ENCODE measurements around the gene OLFM1.

DNA sequence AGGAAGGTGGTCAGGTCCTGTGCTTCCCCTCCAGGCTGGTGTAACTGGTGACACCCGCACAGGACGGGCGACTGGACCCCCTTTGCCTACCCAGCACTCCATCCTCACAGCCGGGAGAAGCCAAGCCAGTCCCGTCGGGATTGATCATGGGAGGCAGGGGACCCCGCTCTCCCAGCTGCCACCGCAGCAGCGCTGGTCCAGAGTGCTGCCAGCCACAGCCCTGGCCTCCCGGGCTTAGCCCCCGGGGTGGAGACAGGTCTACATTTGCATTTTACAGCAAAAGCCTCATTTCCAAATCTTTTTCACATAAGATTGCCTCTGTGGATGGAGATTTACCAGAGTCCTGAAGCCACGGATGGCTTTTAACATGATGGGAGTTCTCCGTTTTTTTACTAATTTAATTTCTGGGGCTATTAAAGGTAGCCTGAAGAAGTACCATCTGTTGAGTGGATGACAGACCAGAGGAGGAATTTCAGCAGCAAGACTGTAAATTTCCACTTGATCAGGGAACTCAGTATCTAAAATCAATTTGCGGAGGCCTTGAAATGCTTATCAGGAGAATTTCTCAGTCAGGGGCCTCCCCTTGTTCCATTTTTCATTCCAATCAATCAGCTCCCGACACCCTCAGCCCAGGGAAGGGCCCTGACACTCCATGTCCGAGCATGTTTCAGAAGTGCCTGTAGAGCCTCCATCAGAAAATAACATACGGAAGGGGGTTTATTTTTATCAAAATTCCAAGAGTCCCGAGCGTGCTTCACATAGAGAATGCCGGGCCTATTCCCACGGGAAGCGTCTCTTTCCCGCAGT, 80.6 kb downstream of the OLFM1 start:
- TF ChIP-seq, protein P1, sequence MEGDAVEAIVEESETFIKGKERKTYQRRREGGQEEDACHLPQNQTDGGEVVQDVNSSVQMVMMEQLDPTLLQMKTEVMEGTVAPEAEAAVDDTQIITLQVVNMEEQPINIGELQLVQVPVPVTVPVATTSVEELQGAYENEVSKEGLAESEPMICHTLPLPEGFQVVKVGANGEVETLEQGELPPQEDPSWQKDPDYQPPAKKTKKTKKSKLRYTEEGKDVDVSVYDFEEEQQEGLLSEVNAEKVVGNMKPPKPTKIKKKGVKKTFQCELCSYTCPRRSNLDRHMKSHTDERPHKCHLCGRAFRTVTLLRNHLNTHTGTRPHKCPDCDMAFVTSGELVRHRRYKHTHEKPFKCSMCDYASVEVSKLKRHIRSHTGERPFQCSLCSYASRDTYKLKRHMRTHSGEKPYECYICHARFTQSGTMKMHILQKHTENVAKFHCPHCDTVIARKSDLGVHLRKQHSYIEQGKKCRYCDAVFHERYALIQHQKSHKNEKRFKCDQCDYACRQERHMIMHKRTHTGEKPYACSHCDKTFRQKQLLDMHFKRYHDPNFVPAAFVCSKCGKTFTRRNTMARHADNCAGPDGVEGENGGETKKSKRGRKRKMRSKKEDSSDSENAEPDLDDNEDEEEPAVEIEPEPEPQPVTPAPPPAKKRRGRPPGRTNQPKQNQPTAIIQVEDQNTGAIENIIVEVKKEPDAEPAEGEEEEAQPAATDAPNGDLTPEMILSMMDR (conservative IDR thresholded peaks at IDR 0.05; ENCODE audit: low read depth, low read length), result no peak
- TF ChIP-seq EZH2 (IDR thresholded peaks at IDR 0.05; ENCODE audit: low read length, unreplicated experiment) (no peak), EZH2phosphoT487 (IDR thresholded peaks at IDR 0.05; ENCODE audit: borderline replicate concordance, low read length) (no peak)

All from PC-3 (cell line).